ENCODE data around the gene ASB13. TPM values are rescaled to one million over a fixed set of nuclear protein-coding genes. Genes with fewer than 3 reads are reported as not detected.

ASB13 gene
- total and polyA plus RNA-seq, 10 of the 15 experiments (the other 5 are each of a cell fraction or from before 2014, with no cell fraction given): 0.02 to 0.59 (median 0.10) TPM; not detected in 2

DNA sequence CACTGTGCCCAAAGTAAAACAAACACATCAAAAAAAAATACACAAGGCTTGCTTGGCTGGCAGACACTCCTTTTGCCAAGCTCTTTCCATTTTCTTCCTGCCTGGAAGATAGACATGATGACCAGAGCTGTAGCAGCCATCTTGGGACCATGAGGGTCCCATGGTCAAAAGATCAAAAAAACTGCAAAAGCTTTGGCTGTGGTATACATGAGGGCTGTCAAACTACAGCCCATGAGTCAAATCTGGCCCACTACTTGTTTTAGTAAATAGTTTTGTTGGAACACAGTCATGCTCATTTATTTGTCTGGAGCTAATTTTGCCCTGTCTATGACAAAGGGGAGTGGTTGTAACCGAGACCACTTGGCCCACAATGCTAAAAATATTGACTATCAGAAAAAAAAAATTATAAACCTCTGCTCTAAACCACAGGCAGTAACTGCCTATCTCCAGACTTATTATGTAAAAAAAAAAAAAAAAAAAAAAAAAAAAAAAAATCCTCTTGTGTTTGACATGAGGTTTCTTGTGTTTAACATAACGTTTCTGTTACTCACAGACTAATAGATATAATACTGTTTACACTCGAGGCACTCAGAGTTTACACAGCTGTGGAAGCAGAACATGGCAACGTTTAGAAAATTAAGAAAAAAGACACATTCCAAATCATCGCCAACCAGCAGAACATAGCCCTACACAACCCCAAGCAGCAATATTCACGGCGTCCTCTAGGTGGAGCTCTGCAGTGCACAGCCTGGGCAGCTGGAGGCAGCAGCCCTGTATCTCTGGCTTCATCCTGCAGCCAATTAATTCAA lies 36.9 kb downstream of the ASB13 start (continued):
- TF ChIP-seq, protein P1, sequence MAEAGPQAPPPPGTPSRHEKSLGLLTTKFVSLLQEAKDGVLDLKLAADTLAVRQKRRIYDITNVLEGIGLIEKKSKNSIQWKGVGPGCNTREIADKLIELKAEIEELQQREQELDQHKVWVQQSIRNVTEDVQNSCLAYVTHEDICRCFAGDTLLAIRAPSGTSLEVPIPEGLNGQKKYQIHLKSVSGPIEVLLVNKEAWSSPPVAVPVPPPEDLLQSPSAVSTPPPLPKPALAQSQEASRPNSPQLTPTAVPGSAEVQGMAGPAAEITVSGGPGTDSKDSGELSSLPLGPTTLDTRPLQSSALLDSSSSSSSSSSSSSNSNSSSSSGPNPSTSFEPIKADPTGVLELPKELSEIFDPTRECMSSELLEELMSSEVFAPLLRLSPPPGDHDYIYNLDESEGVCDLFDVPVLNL (IDR thresholded peaks at IDR 0.05; ENCODE audit: low read depth, low read length): no peak
- TF ChIP-seq, protein P2, sequence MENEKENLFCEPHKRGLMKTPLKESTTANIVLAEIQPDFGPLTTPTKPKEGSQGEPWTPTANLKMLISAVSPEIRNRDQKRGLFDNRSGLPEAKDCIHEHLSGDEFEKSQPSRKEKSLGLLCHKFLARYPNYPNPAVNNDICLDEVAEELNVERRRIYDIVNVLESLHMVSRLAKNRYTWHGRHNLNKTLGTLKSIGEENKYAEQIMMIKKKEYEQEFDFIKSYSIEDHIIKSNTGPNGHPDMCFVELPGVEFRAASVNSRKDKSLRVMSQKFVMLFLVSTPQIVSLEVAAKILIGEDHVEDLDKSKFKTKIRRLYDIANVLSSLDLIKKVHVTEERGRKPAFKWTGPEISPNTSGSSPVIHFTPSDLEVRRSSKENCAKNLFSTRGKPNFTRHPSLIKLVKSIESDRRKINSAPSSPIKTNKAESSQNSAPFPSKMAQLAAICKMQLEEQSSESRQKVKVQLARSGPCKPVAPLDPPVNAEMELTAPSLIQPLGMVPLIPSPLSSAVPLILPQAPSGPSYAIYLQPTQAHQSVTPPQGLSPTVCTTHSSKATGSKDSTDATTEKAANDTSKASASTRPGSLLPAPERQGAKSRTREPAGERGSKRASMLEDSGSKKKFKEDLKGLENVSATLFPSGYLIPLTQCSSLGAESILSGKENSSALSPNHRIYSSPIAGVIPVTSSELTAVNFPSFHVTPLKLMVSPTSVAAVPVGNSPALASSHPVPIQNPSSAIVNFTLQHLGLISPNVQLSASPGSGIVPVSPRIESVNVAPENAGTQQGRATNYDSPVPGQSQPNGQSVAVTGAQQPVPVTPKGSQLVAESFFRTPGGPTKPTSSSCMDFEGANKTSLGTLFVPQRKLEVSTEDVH (IDR thresholded peaks at IDR 0.05; ENCODE audit: low read depth, partially characterized antibody): no peak
- TF ChIP-seq RUNX3 (IDR thresholded peaks at IDR 0.05; ENCODE audit: low read length) (peak; percentile 35; the same call in 1 of the 2 replicates), YY1 (IDR thresholded peaks at IDR 0.05; ENCODE audit: low read depth, low read length) (peak; percentile 67; the same call in 1 of the 2 replicates), CHD1 (IDR thresholded peaks at IDR 0.05; ENCODE audit: low read depth, low read length) (no peak), RCOR1 (conservative IDR thresholded peaks at IDR 0.05; ENCODE audit: low read depth, low read length) (no peak), CEBPB (IDR thresholded peaks at IDR 0.05; ENCODE audit: borderline replicate concordance in 1 of 2, low read depth in 2 of 2, low read length in 2 of 2) (no peak), RBBP5 (conservative IDR thresholded peaks at IDR 0.05) (no peak), STAT1 (conservative IDR thresholded peaks at IDR 0.05) (no peak), EGR1 (IDR thresholded peaks at IDR 0.05; ENCODE audit: borderline replicate concordance in 1 of 2, low read depth in 2 of 2, low read length in 2 of 2) (no peak), SUZ12 (IDR thresholded peaks at IDR 0.05; ENCODE audit: unreplicated experiment) (no peak), HDAC6 (IDR thresholded peaks at IDR 0.05; ENCODE audit: unreplicated experiment) (no peak)
- TF ChIP-seq, protein P3, sequence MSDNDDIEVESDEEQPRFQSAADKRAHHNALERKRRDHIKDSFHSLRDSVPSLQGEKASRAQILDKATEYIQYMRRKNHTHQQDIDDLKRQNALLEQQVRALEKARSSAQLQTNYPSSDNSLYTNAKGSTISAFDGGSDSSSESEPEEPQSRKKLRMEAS (IDR thresholded peaks at IDR 0.05; ENCODE audit: low read depth, low read length): no peak
- TF ChIP-seq, protein P4, sequence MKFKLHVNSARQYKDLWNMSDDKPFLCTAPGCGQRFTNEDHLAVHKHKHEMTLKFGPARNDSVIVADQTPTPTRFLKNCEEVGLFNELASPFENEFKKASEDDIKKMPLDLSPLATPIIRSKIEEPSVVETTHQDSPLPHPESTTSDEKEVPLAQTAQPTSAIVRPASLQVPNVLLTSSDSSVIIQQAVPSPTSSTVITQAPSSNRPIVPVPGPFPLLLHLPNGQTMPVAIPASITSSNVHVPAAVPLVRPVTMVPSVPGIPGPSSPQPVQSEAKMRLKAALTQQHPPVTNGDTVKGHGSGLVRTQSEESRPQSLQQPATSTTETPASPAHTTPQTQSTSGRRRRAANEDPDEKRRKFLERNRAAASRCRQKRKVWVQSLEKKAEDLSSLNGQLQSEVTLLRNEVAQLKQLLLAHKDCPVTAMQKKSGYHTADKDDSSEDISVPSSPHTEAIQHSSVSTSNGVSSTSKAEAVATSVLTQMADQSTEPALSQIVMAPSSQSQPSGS (IDR thresholded peaks at IDR 0.05; ENCODE audit: low read length): no peak
- TF ChIP-seq, protein P5, sequence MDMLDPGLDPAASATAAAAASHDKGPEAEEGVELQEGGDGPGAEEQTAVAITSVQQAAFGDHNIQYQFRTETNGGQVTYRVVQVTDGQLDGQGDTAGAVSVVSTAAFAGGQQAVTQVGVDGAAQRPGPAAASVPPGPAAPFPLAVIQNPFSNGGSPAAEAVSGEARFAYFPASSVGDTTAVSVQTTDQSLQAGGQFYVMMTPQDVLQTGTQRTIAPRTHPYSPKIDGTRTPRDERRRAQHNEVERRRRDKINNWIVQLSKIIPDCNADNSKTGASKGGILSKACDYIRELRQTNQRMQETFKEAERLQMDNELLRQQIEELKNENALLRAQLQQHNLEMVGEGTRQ (IDR thresholded peaks at IDR 0.05; ENCODE audit: borderline replicate concordance, low read depth, low read length): no peak
- TF ChIP-seq, protein P6, sequence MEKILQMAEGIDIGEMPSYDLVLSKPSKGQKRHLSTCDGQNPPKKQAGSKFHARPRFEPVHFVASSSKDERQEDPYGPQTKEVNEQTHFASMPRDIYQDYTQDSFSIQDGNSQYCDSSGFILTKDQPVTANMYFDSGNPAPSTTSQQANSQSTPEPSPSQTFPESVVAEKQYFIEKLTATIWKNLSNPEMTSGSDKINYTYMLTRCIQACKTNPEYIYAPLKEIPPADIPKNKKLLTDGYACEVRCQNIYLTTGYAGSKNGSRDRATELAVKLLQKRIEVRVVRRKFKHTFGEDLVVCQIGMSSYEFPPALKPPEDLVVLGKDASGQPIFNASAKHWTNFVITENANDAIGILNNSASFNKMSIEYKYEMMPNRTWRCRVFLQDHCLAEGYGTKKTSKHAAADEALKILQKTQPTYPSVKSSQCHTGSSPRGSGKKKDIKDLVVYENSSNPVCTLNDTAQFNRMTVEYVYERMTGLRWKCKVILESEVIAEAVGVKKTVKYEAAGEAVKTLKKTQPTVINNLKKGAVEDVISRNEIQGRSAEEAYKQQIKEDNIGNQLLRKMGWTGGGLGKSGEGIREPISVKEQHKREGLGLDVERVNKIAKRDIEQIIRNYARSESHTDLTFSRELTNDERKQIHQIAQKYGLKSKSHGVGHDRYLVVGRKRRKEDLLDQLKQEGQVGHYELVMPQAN (conservative IDR thresholded peaks at IDR 0.05): no peak
- TF ChIP-seq, protein P7, sequence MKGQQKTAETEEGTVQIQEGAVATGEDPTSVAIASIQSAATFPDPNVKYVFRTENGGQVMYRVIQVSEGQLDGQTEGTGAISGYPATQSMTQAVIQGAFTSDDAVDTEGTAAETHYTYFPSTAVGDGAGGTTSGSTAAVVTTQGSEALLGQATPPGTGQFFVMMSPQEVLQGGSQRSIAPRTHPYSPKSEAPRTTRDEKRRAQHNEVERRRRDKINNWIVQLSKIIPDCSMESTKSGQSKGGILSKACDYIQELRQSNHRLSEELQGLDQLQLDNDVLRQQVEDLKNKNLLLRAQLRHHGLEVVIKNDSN (IDR thresholded peaks at IDR 0.05; ENCODE audit: borderline replicate concordance, extremely low read length, insufficient read depth, low read depth, low read length): no peak
